HCT116 (cell line): ENCODE measurements around the gene FAM168B. TPM values are rescaled to one million over a fixed set of nuclear protein-coding genes. Genes with fewer than 3 reads are reported as not detected.

ENCODE experiments used
- CEBPB ChIP-seq: IDR thresholded peaks from 2 replicates; pipeline ENCODE4 v1.6.1; 2012; ENCODE audit warnings: low read depth
- CTCF ChIP-seq, 3 experiments: fragments of 200-600 bp in 1 of 3; sonication (generic) in 1 of 3; IDR thresholded peaks in 2 of 3; conservative IDR thresholded peaks in 1 of 3; 2 replicates each; pipeline ENCODE4 v1.5.1; 2012 to 2017; ENCODE audit warnings: low read depth in 2 of 3, low read length in 2 of 3, antibody characterized with exemption in 1 of 3, borderline replicate concordance in 1 of 3, control low read depth in 1 of 3, mild to moderate bottlenecking in 1 of 3, mixed read lengths in 1 of 3, mixed run types in 1 of 3, moderate library complexity in 1 of 3; ENCODE audit not compliant: insufficient read depth in 1 of 3
- EGR1 ChIP-seq: IDR thresholded peaks from 2 replicates; pipeline ENCODE4 v1.6.1; 2012; ENCODE audit warnings: low read depth
- POLR2A ChIP-seq: IDR thresholded peaks from 2 replicates; pipeline ENCODE4 v1.7.0; 2011; ENCODE audit warnings: borderline replicate concordance; ENCODE audit not compliant: insufficient read depth, insufficient read length; ENCODE audit errors: extremely low read depth
- POLR2AphosphoS5 ChIP-seq: IDR thresholded peaks from 2 replicates; pipeline ENCODE4 v1.6.1; 2011; ENCODE audit warnings: mild to moderate bottlenecking, low read depth, low read length, moderate library complexity
- SRF ChIP-seq: IDR thresholded peaks from 2 replicates; pipeline ENCODE4 v1.6.1; 2012; ENCODE audit warnings: low read depth
- TCF7L2 ChIP-seq: IDR thresholded peaks from 2 replicates; pipeline ENCODE4 v1.7.0; 2011; ENCODE audit warnings: borderline replicate concordance, inconsistent platforms; ENCODE audit not compliant: insufficient read depth, insufficient read length; ENCODE audit errors: extremely low read depth
- ZBTB33 ChIP-seq: IDR thresholded peaks from 2 replicates; pipeline ENCODE4 v1.6.1; 2011; ENCODE audit warnings: mild to moderate bottlenecking, low read length, moderate library complexity; ENCODE audit not compliant: insufficient replicate concordance; ENCODE audit errors: extremely low read depth
- total RNA-seq: library from RNA; stranded (reverse); gene quantifications from one replicate; pipeline ENCODE4 v1.2.1, GENCODE V29; 2021; ENCODE audit not compliant: unreplicated experiment
- TF ChIP-seq, protein P1 (sequence below): IDR thresholded peaks from 2 replicates; pipeline ENCODE4 v1.6.1; 2012; ENCODE audit warnings: low read depth

The FAM168B gene
- total RNA-seq, 1 experiment from 2014 or later: 94.5 TPM

DNA sequence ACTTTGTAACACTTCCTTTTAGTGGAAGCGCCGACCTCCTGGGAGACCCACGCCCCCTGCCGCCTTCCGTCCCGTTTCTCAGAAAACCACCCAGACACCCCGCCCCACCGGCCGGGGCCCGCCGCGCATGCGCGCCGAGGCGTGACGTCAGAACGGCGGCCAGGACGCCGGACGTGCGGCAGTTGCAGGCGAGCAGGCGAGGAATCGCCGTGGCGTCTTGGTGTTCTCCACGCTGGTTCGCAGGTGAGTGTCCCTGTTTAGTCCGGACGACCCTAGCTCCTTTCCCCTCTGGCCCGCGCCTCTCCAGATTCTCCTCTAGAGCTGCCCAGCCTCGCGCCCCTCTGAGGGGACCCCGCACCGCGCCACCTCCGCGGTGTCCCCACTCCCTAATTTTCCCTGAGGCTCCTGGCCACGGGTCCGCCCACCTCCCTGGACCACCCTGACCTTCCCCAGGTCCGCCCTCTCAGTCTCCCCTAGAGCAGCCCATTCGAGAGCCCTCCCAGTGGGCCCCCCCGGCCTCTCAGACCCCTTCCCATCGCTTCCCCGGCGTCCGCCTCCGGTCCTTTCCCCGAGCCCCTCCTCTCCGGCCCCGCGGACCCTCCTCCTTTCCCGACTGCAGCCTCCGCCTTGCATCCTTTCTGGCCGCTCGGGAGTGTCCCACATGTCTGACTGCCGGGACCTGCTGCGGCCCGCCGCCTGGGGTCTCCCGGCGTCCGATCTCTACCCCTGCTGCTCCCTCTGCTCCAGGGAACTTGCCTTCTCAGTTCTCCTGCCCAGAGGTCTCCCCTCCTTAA, 12.1 kb upstream of the FAM168B start, which contains the start of gene PLEKHB2 (continued):
- TF ChIP-seq, protein P1, sequence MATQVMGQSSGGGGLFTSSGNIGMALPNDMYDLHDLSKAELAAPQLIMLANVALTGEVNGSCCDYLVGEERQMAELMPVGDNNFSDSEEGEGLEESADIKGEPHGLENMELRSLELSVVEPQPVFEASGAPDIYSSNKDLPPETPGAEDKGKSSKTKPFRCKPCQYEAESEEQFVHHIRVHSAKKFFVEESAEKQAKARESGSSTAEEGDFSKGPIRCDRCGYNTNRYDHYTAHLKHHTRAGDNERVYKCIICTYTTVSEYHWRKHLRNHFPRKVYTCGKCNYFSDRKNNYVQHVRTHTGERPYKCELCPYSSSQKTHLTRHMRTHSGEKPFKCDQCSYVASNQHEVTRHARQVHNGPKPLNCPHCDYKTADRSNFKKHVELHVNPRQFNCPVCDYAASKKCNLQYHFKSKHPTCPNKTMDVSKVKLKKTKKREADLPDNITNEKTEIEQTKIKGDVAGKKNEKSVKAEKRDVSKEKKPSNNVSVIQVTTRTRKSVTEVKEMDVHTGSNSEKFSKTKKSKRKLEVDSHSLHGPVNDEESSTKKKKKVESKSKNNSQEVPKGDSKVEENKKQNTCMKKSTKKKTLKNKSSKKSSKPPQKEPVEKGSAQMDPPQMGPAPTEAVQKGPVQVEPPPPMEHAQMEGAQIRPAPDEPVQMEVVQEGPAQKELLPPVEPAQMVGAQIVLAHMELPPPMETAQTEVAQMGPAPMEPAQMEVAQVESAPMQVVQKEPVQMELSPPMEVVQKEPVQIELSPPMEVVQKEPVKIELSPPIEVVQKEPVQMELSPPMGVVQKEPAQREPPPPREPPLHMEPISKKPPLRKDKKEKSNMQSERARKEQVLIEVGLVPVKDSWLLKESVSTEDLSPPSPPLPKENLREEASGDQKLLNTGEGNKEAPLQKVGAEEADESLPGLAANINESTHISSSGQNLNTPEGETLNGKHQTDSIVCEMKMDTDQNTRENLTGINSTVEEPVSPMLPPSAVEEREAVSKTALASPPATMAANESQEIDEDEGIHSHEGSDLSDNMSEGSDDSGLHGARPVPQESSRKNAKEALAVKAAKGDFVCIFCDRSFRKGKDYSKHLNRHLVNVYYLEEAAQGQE: no peak
- TF ChIP-seq POLR2A (peak; percentile 89), CTCF (IDR thresholded peaks at IDR 0.05 in 2 of 3, conservative IDR thresholded peaks at IDR 0.05 in 1 of 3; ENCODE audit: borderline replicate concordance in 1 of 3, insufficient read depth in 1 of 3, low read depth in 2 of 3, low read length in 2 of 3) (no peak), TCF7L2 (no peak), POLR2AphosphoS5 (peak; percentile 98), SRF (no peak), CEBPB (no peak), ZBTB33 (no peak), EGR1 (0 out of 2 replicates have a peak, but pooled peaks have one; percentile 29)
